ENCODE data around the gene ADARB2.
"Not testable (repeated sequence)": the region's sequence is repeated elsewhere in the genome, so short reads cannot be mapped to it uniquely, and the experiment has no call there.

The ADARB2 gene

GRCh38 chr10:1361411-1362105 is 375.8 kb downstream of the ADARB2 start:
- FAIRE-seq: no peak

DNA sequence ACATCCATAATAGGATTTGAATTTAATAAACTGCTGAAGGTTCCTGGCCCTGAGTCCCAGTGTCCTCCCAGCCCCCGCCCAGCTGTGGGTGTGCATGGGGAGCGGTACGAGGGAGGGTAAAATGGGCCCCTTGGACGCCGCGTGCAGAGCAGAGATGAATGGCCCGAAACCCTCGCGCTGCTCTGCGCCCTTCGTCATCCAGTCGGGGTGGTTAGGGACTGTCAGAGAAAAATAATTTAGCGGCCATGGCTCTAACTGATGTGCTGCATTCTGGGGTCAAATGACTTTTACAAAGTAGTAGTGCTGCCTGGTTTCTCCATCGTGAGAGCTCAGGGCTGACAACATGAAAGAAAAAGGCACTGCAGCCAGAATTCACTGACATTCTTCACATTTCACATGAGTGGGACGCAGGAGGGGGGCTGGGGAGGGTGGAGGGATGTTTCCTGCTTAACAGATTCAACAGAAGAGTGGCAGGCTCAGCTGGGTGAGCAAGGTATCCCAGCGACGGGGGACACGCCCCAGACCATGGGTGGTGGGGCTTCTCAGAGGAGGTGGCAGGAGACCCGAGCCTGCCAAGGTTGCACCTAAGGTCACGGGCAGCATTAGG is 376.7 kb downstream of the ADARB2 start:
- no peak for FAIRE-seq

DNA sequence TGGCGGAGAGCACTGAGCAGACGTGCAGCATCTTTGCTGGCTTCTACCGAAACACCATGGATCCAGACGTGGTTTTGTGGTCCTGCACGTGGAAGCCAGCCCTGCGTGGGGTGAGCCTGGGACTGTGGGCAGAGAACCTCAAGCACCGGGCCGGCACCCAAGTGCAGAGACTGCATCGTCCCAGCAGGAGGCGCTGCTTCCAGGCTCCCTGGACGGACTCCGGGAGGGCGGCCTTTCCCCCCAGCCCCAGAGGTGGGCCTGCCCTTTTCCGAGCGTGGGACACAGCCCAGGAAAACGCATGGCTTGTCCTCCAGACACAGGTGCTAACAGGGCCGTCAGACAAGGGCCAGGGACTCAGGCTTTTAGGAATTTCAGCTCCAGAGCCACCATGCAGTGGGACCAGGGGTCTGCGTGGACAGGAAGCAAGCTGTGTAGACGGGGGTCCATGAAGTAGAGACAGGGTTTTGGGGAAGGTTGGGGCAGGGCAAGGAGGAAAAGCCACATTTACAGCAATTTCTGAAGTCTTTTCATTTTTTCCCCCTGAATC is 377.2 kb downstream of the ADARB2 start:
- FAIRE-seq: no peak

DNA sequence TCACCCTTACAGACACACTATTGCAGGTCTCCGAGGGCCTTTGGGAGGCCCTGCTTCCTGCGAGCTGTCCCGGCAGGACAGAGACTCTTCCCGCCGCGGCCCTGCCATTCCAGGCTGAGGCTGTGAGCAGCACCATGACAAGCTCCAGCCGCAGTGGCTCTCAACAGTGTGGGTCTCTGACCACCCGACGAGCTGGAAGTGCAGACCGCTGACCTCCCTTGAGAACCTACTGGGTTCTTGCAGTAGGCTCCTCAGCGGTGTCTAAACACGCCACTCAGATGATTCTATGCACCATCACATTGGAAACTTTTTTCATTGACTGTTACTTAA is 377.7 kb downstream of the ADARB2 start:
- FAIRE-seq: no peak

GRCh38 chr10:1358860-1359625 is 378.3 kb downstream of the ADARB2 start:
- FAIRE-seq: no peak

DNA sequence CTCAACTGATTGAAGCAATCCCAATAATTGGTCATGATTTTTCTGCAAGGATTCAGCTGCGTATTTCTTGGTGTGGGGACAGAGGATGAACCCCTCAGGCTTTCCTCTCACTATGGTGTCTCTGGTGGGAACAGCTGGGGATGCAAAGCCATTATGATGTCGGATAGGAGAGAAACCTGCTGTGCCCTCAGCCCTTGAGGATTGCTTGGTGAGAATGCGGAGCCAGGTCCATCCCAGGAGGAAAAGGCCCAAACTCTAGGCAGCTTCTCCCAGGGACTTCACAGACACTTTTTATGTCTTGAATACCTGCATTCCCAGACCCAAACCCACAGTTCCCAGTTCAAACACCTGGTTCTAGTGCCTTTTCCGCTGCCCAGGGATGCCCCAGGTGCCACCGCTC is 379.2 kb downstream of the ADARB2 start:
- FAIRE-seq: no peak

GRCh38 chr10:1356349-1356748 is 381.0 kb downstream of the ADARB2 start:
- no peak for FAIRE-seq

DNA sequence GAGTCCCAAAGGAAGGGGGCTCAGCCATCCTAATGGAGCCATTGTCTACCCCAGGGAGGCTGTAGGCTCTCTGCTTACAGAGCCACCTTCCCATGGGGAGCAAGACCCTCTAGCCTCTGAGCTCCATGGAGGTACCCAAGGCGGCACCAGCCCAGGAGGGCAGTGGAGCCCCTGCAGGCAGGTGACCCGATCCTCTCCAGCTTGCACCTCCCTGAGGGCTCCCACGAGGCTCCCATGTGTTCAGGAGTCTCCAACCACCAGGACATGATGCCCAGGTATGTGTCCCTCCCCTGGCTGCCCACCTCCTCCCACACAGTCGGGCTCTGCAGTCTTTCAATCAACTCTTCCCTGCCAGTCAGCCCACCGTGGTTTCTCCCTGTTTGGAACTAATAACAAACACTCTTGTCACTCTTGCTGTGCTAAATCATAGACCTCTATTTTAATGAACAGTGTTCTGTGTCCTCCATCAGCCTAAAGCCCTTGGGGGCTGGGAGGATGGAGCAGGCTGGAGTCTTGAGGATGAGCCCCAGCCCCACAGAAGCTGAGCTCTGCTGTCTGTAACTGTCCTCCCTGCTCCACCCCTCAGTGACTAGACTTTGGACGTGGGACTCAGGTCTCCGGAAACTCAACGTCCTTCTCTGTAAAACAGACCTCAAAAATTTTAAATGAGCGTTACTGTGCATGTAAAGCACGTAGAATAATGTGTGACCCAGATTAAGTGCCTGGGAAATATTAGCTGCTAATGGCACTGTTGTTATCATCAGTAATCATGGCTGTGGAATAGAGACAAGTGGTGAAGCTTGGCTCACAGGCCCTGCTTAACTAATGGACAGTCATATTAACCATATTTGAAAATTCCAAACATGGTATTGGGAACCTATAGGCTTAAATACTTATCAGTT is 382.3 kb downstream of the ADARB2 start:
- FAIRE-seq: no peak

DNA sequence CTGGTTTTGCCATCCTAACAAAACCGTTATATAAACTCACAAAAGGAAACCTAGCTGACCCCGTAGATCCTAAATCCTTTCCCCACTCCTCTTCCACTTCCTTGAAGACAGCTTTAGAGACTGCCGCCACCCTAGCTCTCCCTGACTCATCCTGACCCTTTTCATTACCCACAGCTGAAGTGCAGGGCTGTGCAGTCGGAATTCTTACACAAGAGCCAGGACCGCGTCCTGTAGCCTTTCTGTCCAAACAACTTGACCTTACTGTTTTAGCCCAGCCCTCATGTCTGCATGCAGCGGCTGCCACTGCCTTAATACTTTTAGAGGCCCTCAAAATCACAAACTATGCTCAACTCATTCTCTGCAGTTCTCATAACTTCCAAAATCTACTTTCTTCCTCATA is 385.0 kb downstream of the ADARB2 start:
- FAIRE-seq: not testable (repeated sequence)

- no peak for FAIRE-seq
Observed at GRCh38 chr10:1348773-1349050, 388.6 kb downstream of the ADARB2 start.

DNA sequence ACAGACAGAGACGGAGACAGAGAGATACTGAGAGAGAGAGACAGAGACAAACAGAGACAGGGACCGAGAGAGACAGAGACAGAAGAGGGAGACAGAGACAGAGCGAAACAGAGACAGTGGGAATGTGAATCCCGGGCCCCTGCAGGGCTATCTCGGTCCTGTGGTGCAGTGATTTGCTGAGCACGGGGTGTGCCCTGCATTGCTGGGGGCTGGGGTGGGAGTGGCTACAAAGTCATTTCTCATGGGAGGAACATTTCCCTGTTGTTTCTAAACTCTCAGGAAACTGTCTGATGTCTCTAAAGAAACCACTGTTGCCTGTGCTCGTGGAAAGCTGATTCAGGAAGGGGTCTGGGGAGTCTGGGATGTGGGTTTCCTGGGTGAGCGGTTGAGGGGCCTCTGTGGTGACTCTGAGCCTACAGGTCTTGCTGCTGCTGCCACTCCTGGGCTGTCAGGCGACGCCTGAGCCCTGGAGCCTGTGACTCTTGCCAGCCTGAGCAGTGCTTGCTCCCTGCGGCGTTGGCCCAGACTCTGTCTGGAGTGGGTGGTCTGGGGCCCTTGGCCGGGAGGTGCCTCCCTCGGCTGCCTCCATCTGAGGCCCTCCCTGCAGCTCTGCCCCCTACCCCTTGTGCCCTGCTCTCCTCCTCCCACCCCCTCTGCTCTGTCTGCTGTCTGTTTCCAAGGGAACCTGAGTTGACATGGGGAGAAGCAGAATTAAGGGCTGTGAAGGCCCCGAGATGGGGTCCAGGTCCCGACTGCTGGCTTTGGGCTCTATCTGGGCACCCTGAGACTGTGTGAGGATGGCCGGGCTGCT is 389.2 kb downstream of the ADARB2 start:
- FAIRE-seq: no peak

DNA sequence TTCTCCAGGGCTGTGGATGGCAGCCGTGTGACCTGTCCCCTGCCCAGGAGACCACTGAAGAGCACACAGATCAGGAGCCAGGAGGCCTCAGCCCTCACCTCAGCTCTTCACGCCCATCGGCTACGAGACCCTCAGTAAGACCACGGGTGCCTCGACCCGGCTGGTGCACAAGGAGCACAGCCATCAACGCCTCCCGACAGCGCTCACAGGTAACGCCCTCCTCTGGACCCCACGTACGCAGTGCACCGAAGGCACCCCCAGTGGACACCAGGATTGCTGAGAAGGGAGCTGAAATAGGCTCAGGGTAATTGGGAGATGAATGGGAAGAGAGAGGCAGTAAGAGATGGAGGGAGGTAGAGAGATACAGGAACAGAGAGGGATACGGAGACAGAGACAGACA is 389.8 kb downstream of the ADARB2 start:
- FAIRE-seq: no peak

GRCh38 chr10:1346201-1346600 is 391.1 kb downstream of the ADARB2 start:
- no peak for FAIRE-seq

DNA sequence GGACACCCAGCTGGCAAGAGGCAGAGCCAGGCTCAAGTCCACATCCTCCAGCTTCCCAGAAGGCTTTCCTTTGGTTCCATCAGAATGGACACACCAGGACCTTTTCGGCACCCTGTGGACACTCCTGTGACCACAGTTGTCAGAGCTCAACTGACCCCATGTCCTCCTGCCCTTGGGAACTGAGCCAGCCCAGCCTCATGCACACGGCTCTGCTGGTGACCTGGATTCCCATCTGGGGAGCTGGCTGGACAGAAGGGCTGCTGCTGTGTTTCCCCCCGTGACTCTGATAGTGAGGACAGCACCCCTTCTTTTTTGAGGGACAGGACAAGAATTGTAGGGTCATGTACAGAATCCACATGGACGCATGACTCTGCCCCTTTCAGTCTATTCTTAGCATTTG is 392.0 kb downstream of the ADARB2 start:
- FAIRE-seq: no peak

DNA sequence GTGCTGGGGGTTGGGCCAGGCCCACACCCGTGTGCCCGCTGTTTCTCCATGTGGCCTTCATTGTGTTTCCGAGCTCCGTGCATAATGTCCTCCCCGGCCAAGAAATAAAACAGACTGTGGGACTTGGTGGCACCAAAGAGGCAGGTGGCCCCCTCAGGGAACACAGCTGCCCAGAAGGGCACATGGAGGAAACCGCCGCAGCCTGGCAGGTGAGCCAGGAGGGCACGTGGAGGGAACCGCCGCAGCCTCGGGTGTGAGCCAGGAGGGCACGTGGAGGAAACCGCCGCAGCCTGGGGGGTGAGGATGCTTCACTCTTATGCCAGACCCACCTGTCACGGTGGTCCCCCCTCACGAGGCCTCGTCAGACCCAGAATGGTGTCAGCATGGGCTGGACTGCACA is 392.5 kb downstream of the ADARB2 start:
- no peak for FAIRE-seq

- FAIRE-seq: no peak
Observed at GRCh38 chr10:1344408-1344807, 392.9 kb downstream of the ADARB2 start.

DNA sequence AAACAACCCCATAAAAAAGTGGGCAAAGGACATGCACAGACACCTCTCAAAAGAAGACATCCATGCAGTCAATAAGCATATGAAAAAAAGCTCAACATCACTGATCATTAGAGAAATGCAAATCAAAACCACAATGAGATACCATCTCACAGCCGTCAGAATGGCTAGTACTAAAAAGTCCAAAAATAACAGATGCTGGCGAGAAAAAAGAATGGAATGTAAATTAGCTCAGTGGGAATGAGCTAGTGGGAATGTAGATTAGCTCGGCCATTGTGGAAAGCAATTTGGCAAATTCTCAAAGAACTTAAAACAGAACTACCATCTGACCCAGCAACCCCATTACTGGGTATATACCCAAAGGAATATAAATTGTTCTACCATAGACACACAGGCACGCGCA is 394.1 kb downstream of the ADARB2 start:
- no peak for FAIRE-seq

GRCh38 chr10:1341052-1341451 is 396.3 kb downstream of the ADARB2 start:
- not testable (repeated sequence) for FAIRE-seq

DNA sequence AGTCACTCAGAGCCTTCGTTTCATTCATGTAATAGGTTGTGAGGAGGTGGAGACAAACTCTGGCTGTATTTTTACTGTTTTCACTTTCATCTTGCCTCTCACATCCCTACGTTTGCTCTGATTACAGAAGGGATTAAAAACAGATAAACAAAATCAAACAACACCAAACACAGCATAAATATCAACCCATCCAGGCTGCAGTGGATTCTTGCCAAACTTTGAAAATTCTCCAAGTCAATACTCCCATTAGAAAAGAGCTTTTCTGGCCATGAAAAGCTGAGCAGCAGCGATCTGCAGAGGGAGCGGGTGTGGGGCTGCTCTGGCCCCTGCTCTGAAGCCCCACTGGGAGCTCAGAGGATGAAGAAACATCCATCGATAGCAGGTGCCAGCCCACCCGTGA is 397.9 kb downstream of the ADARB2 start:
- no peak for FAIRE-seq

GRCh38 chr10:1335642-1336041 is 401.7 kb downstream of the ADARB2 start:
- FAIRE-seq: no peak

- FAIRE-seq: no peak
Observed at GRCh38 chr10:1333981-1334380, 403.3 kb downstream of the ADARB2 start.

DNA sequence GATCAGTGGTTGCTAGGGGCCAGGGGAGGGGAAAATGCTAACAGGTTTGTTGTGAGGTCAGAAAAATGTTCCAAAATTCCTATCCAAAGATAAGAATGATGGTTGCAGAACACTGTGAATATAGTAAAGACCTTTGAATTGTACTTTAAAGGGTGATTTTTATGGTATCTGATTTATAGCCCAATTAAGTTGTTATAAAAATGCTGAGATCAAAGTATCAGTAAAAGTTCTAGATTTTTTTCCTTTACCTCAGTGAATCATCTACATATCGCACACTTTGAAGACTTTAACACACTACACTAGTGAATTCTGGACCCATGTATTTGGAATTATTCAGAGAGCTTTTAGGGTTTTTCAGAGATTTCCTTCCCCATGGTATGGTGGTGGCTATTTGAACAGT is 405.8 kb downstream of the ADARB2 start:
- FAIRE-seq: no peak
